ENCODE measurements around the gene DBNL.

DBNL gene

DNA sequence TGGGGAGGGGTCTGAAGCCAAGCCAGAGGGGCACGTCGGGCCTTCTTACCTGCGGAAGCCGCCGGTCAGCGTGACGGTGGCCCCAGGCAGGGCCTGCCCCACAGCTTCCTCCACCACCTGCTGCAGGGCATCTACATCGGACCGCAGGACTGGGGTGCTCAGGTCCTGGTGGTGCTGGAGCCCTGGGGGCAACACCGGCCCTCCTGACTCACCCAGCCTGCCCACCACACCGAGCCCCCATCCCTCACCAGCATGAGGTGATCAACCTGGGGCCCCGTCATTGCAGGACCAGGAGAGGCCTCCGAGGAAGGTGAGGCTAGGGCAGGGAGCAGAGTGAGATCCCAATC lies 29.8 kb downstream of the DBNL start:
- no peak for TF ChIP-seq EZH2phosphoT487 (IDR thresholded peaks at IDR 0.05; ENCODE audit: borderline replicate concordance, low read length)
- TF ChIP-seq, protein P1, sequence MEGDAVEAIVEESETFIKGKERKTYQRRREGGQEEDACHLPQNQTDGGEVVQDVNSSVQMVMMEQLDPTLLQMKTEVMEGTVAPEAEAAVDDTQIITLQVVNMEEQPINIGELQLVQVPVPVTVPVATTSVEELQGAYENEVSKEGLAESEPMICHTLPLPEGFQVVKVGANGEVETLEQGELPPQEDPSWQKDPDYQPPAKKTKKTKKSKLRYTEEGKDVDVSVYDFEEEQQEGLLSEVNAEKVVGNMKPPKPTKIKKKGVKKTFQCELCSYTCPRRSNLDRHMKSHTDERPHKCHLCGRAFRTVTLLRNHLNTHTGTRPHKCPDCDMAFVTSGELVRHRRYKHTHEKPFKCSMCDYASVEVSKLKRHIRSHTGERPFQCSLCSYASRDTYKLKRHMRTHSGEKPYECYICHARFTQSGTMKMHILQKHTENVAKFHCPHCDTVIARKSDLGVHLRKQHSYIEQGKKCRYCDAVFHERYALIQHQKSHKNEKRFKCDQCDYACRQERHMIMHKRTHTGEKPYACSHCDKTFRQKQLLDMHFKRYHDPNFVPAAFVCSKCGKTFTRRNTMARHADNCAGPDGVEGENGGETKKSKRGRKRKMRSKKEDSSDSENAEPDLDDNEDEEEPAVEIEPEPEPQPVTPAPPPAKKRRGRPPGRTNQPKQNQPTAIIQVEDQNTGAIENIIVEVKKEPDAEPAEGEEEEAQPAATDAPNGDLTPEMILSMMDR (IDR thresholded peaks at IDR 0.05; ENCODE audit: low read depth, low read length, poor library complexity, severe bottlenecking): no peak
- Histone ChIP-seq H3K79me2 (ENCODE audit: control insufficient read depth, low read length) (no peaks in the 10 kb centered on the region), H3K9me2 (replicated peaks; ENCODE audit: control insufficient read depth, low read length) (no peaks in the 10 kb centered on the region), H4K20me1 (ENCODE audit: control insufficient read depth, insufficient read depth, low read depth, low read length) (no peaks in the 10 kb centered on the region), H3K4me2 (ENCODE audit: low read length) (no peak overlapping the region), H3K27ac (ENCODE audit: low read depth, low read length) (no peak overlapping the region), H3K27me3 (ENCODE audit: control insufficient read depth, low read length) (no peaks in the 10 kb centered on the region), H3K9me3 (ENCODE audit: control insufficient read depth, insufficient read depth, low read length) (no peaks in the 10 kb centered on the region), H3F3A (ENCODE audit: control insufficient read depth, insufficient read depth) (peaks cover 6% of the 10 kb centered on the region), H3K36me3 (ENCODE audit: control insufficient read depth, low read length) (peaks cover 76% of the 10 kb centered on the region), H3K4me3 (ENCODE audit: low read length) (no peak overlapping the region), H3K4me1 (ENCODE audit: control insufficient read depth, low read length) (peaks cover 15% of the 10 kb centered on the region)

DNA sequence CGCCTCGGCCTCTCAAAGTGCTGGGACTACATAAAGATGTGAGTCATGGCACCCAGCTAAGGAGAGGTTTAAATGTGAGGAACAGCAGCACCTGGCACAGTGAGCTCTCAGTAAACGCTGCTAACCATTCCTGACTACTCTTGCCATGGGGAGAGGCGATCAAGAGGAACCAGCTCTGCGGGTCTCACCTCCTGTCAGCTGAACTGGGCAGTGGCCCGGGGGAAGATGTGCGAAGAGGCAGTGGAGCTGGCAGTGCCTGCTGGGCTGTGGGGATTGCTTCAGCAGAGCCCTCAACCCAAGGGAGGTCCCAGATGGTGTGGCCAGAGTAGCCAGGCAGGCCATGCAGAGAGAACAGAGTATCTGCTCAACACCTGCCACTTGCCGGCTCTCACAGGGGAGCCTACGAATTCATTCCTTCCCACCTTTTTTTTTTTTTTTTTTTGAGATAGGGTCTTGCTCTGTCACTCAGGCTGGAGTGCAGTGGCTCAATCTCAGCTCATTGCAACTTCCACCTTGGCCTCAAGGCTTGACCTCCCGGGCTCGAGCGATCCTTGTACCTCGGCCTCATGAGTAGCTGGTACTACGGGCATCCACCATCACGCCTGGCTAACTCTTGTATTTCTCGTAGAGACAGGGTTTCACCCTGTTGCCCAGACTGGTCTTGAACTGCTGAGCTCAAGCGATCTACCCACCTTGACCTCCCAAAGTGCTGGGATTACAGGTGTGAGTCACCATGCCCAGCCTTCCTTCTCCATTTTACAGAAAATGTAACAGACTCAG lies 31.0 kb downstream of the DBNL start:
- H3K9me3 ChIP-seq (ENCODE audit: control insufficient read depth, insufficient read depth, low read length): no peaks in the 10 kb centered on the region
- no peak overlapping the region for H3K4me3 ChIP-seq (ENCODE audit: low read length)
- H3K27me3 ChIP-seq (ENCODE audit: control insufficient read depth, low read length): no peaks in the 10 kb centered on the region
- peaks cover 88% of the 10 kb centered on the region for H3K36me3 ChIP-seq (ENCODE audit: control insufficient read depth, low read length)
- H3K4me2 ChIP-seq (ENCODE audit: low read length): no peak overlapping the region
- H3K4me1 ChIP-seq (ENCODE audit: control insufficient read depth, low read length): peaks cover 27% of the 10 kb centered on the region
- peaks cover 2% of the 10 kb centered on the region; the same call in 1 of the 2 replicates for H3F3A ChIP-seq (ENCODE audit: control insufficient read depth, insufficient read depth)
- H3K27ac ChIP-seq (ENCODE audit: low read depth, low read length): no peak overlapping the region
- H3K79me2 ChIP-seq (ENCODE audit: control insufficient read depth, low read length): peaks cover 9% of the 10 kb centered on the region
- TF ChIP-seq, protein P1 (IDR thresholded peaks at IDR 0.05; ENCODE audit: low read depth, low read length, poor library complexity, severe bottlenecking): no peak
- TF ChIP-seq EZH2phosphoT487 (IDR thresholded peaks at IDR 0.05; ENCODE audit: borderline replicate concordance, low read length): no peak
- no peaks in the 10 kb centered on the region for H3K9me2 ChIP-seq (replicated peaks; ENCODE audit: control insufficient read depth, low read length)
- H4K20me1 ChIP-seq (ENCODE audit: control insufficient read depth, insufficient read depth, low read depth, low read length): no peaks in the 10 kb centered on the region

DNA sequence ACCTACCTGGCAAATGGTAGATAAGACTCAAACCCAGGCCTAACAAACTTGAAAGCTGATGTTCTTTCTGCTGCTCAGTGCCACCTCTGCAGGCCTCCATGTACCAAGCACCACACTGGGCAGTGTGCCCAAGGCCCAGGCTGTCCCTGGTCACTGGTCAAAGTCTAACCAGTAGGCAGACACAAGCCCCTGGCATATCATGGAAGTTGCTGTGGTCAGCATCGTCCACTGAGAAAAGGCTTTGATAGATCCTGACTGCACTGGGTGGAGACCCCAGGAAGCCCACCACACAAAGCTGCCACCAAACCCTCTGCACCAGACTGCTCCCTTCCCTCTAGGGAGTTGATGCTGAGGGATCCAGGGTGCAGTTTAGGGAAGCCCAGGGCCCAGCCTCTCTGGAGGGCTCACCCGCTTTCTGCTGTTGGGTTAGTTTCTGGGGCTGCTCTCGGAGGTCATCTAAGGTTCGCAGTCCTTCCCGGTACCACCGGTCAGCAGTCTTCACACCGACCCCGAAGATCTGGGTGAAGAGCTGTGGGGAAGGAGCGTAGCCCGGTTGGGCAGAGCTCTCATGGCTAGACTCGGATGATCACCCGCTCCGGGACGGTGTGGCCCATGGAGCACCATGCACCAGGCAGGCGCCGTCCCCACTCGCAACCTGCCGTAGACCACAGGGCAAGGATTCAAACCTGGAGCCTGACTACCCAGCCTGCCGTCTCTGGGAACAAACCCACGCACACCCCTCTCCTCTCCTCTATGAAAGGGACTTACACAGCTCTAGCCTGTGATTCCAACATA lies 31.8 kb downstream of the DBNL start:
- Histone ChIP-seq H3K27ac (ENCODE audit: low read depth, low read length) (no peak overlapping the region), H3K79me2 (ENCODE audit: control insufficient read depth, low read length) (peaks cover 17% of the 10 kb centered on the region), H3K4me2 (ENCODE audit: low read length) (no peak overlapping the region)

More for the DNA sequence above, 31.8 kb downstream of the DBNL start:
- Histone ChIP-seq H3K36me3 (ENCODE audit: control insufficient read depth, low read length) (peaks cover 96% of the 10 kb centered on the region), H3K9me2 (replicated peaks; ENCODE audit: control insufficient read depth, low read length) (no peaks in the 10 kb centered on the region), H3K4me1 (ENCODE audit: control insufficient read depth, low read length) (peaks cover 35% of the 10 kb centered on the region), H3K4me3 (ENCODE audit: low read length) (no peak overlapping the region), H3K9me3 (ENCODE audit: control insufficient read depth, insufficient read depth, low read length) (no peaks in the 10 kb centered on the region), H3F3A (ENCODE audit: control insufficient read depth, insufficient read depth) (no peaks in the 10 kb centered on the region), H4K20me1 (ENCODE audit: control insufficient read depth, insufficient read depth, low read depth, low read length) (no peaks in the 10 kb centered on the region), H3K27me3 (ENCODE audit: control insufficient read depth, low read length) (no peaks in the 10 kb centered on the region)
- TF ChIP-seq EZH2phosphoT487 (IDR thresholded peaks at IDR 0.05; ENCODE audit: borderline replicate concordance, low read length): no peak
- TF ChIP-seq, protein P1 (IDR thresholded peaks at IDR 0.05; ENCODE audit: low read depth, low read length, poor library complexity, severe bottlenecking): no peak
